Measurements from ENCODE around the gene BLOC1S1.
"Not testable (repeated sequence)": the region's sequence is repeated elsewhere in the genome, so short reads cannot be mapped to it uniquely, and the experiment has no call there.

Gene BLOC1S1

GRCh38 chr12:55746174-55746912, 30.5 kb downstream of the BLOC1S1 start:
- TF ChIP-seq, protein P1, sequence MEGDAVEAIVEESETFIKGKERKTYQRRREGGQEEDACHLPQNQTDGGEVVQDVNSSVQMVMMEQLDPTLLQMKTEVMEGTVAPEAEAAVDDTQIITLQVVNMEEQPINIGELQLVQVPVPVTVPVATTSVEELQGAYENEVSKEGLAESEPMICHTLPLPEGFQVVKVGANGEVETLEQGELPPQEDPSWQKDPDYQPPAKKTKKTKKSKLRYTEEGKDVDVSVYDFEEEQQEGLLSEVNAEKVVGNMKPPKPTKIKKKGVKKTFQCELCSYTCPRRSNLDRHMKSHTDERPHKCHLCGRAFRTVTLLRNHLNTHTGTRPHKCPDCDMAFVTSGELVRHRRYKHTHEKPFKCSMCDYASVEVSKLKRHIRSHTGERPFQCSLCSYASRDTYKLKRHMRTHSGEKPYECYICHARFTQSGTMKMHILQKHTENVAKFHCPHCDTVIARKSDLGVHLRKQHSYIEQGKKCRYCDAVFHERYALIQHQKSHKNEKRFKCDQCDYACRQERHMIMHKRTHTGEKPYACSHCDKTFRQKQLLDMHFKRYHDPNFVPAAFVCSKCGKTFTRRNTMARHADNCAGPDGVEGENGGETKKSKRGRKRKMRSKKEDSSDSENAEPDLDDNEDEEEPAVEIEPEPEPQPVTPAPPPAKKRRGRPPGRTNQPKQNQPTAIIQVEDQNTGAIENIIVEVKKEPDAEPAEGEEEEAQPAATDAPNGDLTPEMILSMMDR (IDR thresholded peaks at IDR 0.05; ENCODE audit: extremely low read depth, missing control alignments) = no peak
- no peak for DNase-seq (ENCODE audit: low spot score)

DNA sequence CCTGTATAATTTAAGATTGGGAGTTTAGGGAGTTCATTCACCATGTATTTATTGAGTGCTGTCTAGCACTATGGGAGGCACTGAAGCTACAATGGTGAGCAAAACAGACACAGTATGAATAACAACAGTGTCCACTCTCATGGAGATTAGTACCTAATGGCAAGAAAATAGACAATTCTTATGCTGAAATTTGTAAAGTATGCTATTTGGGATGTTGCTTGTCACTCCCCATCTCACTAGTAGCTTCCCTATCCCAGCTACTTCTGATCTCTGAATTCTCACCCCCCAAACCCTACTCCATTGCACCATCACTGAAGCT, 31.0 kb downstream of the BLOC1S1 start:
- no peak for DNase-seq (ENCODE audit: low spot score)
- TF ChIP-seq, protein P1 (IDR thresholded peaks at IDR 0.05; ENCODE audit: extremely low read depth, missing control alignments) = no peak

DNA sequence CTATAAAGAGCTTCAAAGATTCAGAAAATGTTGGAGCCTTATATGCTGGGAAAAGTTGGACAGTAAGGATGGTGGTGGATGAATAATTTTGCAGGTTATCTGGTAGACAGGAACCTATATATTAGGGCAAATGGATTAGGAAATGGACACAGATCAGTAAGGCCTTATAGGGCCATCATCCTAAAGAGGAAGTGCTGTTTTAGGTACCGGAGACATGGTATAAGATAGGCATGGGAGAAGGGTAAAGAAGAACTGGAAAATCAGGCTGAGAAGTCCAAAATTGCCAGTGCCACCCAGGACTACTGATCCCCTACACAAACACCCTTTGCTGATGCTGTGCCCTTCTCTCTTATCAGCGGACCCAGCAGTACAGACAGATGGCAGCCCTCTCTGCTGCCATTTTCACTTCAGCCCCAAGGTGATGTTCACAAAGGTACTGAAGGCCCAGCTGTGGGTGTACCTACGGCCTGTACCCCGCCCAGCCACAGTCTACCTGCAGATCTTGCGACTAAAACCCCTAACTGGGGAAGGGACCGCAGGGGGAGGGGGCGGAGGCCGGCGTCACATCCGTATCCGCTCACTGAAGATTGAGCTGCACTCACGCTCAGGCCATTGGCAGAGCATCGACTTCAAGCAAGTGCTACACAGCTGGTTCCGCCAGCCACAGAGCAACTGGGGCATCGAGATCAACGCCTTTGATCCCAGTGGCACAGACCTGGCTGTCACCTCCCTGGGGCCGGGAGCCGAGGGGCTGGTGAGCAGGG, 32.6 kb downstream of the BLOC1S1 start:
- no peak for DNase-seq (ENCODE audit: low spot score)
- TF ChIP-seq, protein P1 (IDR thresholded peaks at IDR 0.05; ENCODE audit: extremely low read depth, missing control alignments) = no peak

DNA sequence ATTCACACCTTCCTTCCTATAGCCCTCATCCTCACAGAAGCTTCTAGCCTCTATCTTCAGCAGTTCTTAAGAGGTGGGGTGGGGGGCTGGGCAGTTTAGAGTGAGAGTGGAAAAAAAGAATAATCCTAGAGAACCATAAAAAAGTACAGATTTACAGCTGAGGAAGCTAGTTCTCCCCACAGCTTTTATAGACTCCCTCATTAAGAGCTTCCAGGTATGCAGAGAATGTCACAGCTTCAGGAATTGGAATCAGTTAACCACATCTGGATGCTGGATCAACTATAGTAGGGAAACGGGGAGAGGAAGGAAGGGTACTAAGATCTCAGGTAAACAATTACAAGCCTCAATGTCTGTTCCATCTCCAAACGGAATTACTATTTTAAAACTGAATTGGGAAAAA, 39.4 kb downstream of the BLOC1S1 start:
- no peak for DNase-seq (ENCODE audit: low spot score)
- TF ChIP-seq, protein P1 (IDR thresholded peaks at IDR 0.05; ENCODE audit: extremely low read depth, missing control alignments) = no peak

- TF ChIP-seq, protein P1 (IDR thresholded peaks at IDR 0.05; ENCODE audit: extremely low read depth, missing control alignments) = no peak
- no peak for DNase-seq (ENCODE audit: low spot score)
These were observed 41.9 kb downstream of the BLOC1S1 start for GRCh38 chr12:55757701-55758100.

GRCh38 chr12:55758575-55758974, 42.7 kb downstream of the BLOC1S1 start:
- not testable (repeated sequence) for DNase-seq (ENCODE audit: low spot score)

GRCh38 chr12:55760663-55761062, 44.8 kb downstream of the BLOC1S1 start:
- TF ChIP-seq, protein P1 (IDR thresholded peaks at IDR 0.05; ENCODE audit: extremely low read depth, missing control alignments) = no peak
- DNase-seq (ENCODE audit: low spot score) = no peak
